ENCODE data around the gene OR2D3. TPM values are rescaled to one million over a fixed set of nuclear protein-coding genes. Genes with fewer than 3 reads are reported as not detected.

Gene OR2D3, protein sequence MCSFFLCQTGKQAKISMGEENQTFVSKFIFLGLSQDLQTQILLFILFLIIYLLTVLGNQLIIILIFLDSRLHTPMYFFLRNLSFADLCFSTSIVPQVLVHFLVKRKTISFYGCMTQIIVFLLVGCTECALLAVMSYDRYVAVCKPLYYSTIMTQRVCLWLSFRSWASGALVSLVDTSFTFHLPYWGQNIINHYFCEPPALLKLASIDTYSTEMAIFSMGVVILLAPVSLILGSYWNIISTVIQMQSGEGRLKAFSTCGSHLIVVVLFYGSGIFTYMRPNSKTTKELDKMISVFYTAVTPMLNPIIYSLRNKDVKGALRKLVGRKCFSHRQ
- under 0.01 TPM in 1 of 2 replicates, not detected in the other for total RNA-seq

DNA sequence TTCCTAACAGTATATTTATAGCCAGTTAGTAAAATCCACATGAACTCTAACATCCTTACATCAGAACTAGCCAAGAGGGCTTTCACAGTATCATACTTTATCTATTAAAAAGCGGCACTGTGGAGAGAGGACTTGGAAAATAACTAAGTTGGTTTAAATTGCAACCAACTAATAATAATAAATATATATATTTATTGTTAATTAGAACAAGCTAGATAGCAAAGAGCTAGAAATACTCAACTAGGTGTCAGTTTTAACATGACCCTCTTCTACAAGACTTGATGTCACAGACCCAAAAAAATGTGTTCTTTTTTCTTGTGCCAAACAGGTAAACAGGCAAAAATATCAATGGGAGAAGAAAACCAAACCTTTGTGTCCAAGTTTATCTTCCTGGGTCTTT, at the start of gene OR2D3:
TSS of gene OR2D3 (plus strand) at position 301 of the 400 bp plus-strand sequence. CDS start at position 301, 0 bp downstream.

DNA sequence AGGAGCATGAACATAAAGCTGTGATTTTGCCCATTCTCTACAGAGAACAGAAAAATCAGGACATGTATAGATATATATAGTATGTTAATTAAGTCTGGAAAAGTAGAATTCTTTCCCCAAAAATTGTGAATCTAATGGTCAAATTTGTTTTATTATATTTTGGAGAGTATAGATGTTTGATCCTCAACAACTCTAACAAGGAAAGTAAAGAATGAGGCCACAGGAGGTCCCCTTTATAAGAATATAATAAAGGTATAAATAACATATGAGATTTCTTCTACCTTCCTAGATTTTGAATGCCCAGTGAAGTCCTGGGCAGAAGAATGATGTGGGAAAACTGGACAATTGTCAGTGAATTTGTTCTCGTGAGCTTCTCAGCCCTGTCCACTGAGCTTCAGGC, 44.5 kb upstream of the OR2D3 start, which contains the start of gene OR10A4:
TSS of gene OR10A4 (plus strand) at position 301 of the 400 bp plus-strand sequence. CDS start at position 324, 23 bp downstream.

DNA sequence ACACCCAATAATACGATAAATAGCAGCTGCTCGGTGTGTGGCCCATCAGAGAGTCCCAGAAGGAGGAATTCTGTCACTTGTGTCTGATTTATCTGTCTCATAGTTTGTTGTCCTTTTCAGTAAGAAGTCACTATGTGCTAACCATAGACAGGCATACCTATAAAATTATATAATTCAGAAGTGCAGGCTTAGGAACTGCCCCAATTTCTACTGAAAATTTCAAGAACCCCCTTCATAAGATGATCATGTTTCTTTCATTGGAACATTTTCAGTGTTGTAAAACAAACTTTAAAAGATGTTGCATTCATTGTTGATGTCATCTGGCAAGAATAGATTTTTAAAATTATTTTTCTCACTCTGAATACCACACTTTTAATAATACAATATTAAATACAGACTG, 28.4 kb upstream of the OR2D3 start, which contains the start of gene OR2D2:
TSS of gene OR2D2 (minus strand) at position 101 of the 400 bp plus-strand sequence. CDS start at position 101, 0 bp downstream.

DNA sequence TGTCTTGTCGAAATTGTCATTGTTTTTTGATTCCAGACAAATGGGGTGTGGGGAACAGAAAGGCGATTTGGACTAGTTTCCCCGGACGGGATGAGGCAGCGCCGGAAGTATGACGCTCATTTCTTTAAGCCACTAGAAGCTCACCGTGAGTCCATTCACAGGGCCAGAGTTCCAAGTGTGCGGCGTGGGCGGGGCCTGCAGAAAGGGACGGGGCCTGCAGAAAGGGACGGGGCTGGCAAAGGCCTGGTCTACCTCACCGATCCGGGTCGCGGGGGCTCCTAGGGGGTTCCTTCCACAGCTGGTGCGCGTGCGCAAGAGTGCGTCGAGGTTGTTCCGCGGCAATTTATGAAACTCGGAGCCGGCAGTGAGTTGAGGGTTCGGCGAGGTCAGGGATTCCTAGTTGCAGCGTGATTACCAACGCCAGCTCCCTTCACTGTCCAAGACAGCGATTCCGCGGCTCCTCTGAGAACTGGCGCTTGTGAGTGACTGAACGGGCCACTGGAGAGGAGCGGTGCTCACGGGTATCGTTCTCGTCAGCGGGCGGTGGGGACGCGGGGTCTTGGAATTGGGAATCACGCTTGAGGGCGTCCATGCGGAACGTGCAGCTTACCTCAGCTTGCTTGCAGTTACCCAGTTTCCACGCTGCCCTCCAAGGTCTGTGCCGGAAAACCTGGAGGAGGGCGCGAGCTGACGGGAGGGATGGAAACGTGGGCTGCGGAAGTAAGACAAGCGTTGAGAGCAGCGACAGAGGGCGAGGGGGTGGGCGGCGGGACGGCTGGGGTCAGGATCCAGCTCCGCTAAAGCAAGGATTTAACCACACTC, 5.6 kb downstream of the OR2D3 start, which contains the start of gene ZNF215:
TSS of gene ZNF215 (plus strand) at position 219 of the 822 bp plus-strand sequence. CDS start 5,847 bp downstream, outside the sequence.

Other genes with a start within 250 kb of the OR2D3 start
- 48.1 and 66.5 TPM in 2 replicates for gene MRPL17, start 237.7 kb upstream of the OR2D3 start, total RNA-seq
- under 0.01 and 0.20 TPM in 2 replicates for gene OR2AG2, start 149.0 kb upstream of the OR2D3 start, total RNA-seq
- under 0.01 TPM in 1 of 2 replicates, not detected in the other for gene OR2AG1, start 138.0 kb upstream of the OR2D3 start, total RNA-seq
- under 0.01 and 0.59 TPM in 2 replicates for gene OR6A2, start 121.3 kb upstream of the OR2D3 start, total RNA-seq
- gene OR10A5, start 75.3 kb upstream of the OR2D3 start, total RNA-seq = not detected in 2 replicates
- gene OR10A2, start 57.9 kb upstream of the OR2D3 start, total RNA-seq = not detected in 2 replicates
- gene OR10A4, start 44.4 kb upstream of the OR2D3 start, total RNA-seq = not detected in 2 replicates
- under 0.01 and 0.78 TPM in 2 replicates for gene OR2D2, start 28.5 kb upstream of the OR2D3 start, total RNA-seq
- 2.2 and 5.7 TPM in 2 replicates for gene ZNF215, start 5.4 kb downstream of the OR2D3 start, total RNA-seq
- gene ZNF214, start 99.3 kb downstream of the OR2D3 start, total RNA-seq = 1.2 and 1.8 TPM in 2 replicates
- gene NLRP14, start 99.5 kb downstream of the OR2D3 start, total RNA-seq = under 0.01 and 0.20 TPM in 2 replicates
- gene RBMXL2, start 168.0 kb downstream of the OR2D3 start, total RNA-seq = not detected in 2 replicates